Measurements from ENCODE around the gene TM4SF18. TPM values are rescaled to one million over a fixed set of nuclear protein-coding genes. Genes with fewer than 3 reads are reported as not detected.
A peak's percentile ranks its signal among the peaks of the same experiment; 100 is the strongest.
"Not testable (repeated sequence)": the region's sequence is repeated elsewhere in the genome, so short reads cannot be mapped to it uniquely, and the experiment has no call there.

TM4SF18 gene
- total RNA-seq, 1 donor from 2014 or later = 273 TPM

DNA sequence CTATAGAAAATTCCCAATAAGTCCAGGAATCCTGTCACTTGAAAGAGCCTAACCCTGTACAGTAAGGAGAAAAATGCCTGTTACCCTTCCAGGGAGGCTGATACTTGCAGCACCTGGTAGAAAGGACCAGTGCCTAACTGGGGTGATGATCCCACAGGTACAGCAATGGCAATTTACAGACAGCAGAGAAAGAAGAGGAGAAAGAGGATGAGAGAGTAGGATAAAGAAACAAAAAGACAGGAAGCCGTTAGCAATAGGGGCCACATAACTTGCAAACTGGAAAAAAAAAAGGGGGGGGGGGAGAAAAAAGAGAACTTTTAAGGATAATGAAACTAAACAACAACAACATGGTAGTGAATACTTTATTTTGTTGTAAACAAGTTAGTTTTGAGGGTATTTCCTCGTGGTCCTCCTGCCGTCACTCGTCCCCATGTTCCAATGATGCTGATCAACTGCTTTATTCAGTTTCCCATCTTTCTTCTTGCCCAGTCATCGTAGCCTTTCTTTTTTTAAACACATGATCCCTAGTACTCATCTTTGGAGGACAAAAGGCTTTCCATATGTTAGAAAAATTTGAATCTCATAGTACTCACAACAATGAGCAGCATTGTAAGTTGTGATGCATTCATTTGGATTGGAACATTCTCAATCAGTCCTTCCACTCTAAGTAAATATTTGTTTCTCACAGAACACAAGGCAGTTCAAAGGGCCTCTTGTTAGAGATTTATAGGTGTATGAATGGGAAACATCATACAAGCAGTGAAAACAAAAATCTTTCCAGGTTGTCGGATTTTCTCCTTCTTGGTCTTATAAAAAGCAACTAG lies 35.5 kb upstream of the TM4SF18 start:
- no peak for DNase-seq (ENCODE audit: low read depth in 2 of 2)

DNA sequence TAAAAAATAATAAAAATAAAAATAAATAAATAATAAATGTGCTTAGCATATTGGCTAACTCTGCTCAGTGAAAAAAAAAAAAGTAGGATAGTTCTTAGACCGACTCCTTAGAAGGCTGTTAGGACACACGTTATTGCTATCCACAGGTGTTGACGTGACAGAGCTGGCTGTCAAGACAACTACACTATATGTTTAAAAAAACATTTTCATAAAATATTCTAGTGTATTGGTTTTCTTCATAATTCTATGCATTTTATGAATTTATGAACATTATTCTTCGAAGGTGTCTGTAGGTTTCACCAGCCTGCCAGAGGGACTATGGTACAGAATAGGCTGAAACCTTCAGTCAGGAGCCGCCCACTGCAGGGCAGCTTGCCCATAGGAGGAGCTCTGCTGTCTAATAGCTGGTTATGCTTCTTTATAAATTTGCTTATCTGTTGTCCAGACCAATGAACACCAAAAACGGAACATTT lies 34.8 kb upstream of the TM4SF18 start:
- peak; percentile 63 to 70 for DNase-seq (ENCODE audit: low read depth in 2 of 2)

DNA sequence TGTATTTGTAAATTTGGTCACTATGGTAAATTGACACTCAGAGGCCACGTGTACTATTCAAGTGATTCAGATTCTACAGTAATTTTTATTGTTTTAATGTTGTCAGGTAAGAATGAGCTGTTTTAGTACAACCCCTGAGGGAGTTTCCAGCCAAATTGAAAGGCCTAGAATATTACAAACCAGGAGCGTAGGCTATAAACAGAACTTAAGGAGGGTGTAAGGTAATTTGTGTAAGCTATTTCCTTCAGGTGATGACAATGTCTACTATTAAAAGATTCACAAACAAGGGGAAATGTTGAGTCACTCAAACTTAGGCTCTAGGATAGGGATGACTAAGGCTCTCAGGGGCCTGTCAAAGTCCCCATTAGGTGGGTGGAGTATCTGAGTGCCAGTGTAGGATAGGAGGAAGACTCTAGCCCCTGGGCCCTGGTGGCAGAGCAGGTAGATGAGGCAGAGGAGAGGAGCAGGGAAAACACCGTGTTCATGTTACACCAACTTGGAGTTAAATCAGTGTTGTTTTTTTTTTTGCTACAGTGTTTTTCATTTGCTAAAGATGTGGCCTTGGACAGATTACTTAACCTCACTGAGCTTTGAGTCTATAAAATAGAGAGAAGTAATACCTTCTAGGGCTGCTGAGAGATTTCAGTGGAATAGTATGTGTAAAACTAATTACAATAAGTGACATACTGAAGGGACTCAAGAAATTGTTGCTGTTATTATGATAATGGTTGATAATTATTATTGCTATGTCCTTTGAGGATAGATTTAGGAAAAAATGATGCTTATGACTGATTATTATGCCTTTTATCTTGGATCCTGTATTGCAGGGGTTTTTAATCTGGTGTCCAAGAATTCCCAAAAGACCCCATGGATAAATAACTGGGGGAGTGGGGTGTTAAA lies 33.8 kb upstream of the TM4SF18 start:
- DNase-seq (ENCODE audit: low read depth in 2 of 2) = peak; percentile 70 to 93

DNA sequence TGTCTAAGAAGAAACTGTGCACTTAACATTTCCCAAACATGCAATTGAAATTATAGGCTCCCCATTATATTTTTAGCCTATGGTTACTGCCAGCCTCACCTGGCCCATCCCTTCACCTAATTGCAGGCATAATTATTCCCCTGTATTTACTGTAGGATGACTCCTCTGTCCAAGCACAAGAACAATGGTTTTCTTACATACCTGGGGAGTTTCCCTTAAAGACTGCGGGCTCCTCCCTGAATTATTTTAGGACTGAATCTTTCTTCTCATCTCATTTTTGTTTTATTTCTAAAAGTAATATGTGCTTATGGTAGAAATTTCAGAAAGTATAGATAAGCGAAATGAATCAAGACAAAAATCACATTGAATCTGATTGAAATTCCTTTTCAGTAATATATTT lies 32.6 kb upstream of the TM4SF18 start:
- no peak for DNase-seq (ENCODE audit: low read depth in 2 of 2)

DNA sequence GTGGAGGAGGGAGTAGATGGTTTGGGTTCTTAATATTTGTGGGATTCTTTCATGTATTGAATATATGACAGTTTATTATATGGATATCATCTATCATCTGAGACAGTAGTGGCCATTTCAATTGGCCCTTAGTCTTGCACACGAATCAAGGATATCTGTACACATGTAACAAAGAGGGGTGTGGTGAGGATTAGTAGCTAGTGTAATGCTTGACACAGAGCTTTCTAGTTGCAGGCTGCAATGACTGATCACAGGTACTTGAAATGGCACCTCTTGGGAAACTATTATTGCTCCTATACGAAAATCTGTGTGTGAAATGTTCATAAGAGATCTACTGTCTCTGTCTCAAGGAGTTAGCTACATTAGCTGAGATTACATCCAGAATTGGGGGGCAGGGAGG lies 31.2 kb upstream of the TM4SF18 start:
- DNase-seq (ENCODE audit: low read depth in 2 of 2) = no peak

DNA sequence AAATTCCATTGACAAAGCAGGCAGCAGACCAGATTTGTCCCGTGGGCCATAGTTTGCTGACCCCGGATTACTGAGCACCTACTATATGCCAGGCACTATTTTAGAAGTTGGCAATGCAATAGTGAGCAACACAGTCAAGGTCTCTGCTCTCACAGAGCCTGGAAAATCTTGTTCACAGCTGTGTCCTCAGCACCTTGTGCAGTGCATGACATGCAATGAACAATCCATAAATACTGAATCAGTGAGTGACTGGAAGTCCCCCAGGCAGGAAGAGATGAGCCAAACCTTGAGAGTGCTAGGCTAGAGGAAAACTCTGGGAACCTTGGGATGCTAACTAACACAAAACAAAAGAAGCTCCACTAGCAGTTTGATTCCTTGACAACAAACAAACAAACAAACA lies 29.6 kb upstream of the TM4SF18 start:
- DNase-seq (ENCODE audit: low read depth in 2 of 2) = peak; percentile 49 to 63

DNA sequence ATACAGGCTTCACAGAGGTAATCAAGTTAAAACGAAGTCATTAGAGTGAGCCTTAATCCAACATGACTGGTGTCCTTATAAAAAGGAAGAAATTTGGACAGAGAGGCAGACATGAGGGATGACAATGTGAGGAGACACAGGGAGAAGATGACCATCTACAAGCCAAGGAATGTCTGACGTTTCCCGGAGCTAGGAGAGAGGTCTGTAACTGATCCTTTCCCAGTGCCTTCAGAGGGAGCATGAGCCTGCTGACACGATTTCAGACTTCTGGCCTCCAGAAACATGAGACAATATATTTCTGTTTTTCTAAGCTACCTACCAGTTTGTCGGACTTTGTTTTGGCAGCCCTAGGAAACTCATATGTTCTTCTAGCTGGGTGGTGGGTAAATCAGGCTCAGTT lies 28.9 kb upstream of the TM4SF18 start:
- DNase-seq (ENCODE audit: low read depth in 2 of 2) = no peak

DNA sequence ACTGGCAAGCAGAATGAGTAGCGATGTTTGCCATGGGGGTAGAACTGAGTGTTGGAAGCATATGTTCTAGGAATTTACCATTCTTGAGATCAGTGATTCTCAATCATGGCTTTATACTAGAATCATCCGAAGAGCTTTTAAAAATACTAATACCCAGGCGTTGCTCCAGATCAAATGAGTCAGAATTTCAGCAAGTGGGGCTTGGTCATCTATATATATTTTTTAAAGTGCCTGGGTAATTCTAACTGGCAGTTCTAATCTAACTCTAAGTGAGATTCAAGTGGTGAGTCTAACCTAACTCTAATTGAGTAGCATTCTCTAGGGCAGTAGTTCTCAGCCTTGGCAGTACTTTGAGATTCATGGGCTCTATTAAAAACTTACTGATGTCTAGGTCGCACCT lies 23.2 kb upstream of the TM4SF18 start:
- DNase-seq (ENCODE audit: low read depth in 2 of 2) = no peak

DNA sequence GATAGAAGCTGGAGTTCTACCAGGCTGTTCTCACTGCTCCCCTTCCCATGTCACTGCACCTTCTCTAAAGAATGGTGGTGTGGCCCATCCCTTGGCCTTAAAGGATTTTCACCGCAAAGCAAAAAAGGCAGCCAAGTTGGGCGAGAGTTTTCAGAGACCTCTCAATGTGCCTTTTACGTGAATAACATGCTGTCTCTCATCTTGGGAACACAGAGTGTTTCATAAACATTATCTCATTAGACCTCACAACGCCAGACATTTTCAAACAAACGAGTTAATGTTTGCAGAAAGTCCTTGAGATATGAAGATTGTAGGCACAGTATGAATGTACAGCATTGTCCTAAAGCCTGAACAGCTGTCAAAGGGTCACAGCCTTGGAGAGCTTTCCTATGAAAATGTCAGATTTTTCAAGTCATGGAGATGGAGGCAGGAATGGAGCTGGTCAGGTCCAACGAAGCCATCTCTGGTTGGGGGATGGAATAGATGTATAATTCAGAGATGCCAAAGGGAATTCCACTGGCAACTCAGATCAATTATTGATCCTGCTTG lies 22.7 kb upstream of the TM4SF18 start:
- no peak for DNase-seq (ENCODE audit: low read depth in 2 of 2)

DNA sequence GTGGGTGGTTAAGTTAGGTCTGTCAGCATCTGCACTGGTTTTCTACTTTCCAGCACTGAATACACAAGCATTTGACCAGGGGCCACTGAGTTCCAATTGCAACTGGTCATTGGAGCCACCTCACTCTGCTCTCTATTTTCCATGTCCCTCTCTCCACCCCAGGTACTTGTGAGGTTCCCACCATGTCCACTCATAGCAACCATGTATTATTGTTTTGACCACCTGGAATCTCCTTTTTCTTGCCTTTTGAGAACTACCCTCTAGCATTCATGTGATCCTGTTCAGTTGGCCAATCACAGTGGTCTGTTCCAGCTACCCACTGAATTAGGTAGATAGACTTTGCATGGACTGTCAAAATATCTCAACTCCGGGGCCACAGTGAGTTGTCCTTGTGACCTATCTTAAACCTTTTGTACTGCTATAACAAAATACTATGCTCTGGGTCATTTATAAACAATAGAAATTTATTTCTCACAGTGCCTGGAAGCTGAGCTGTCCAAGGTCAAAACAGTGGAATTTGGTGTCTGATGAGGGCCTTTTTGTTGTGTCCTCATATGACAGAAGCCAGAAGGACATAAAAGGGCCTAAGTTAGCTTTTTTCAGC lies 20.2 kb upstream of the TM4SF18 start:
- DNase-seq (ENCODE audit: low read depth in 2 of 2) = peak; percentile 57 to 94

DNA sequence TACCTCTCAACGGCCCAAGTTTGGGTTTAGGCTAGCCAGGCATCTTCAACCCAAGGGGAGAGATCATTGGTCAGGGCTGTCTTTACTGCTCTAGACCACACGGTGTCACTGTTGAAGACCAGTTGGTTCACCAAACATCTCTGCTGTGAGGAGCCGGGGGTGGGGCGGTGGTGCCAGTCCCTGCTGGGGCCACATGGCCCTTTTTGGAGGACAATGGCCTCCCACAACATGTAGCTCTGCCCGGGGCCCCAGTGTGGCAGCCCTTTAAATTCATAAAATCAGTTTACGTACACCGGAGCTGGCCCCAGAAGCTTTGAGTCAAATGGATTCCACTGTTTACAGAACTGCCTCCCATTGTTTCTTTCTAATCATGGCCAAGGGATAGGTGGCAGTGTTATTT lies 19.1 kb upstream of the TM4SF18 start:
- peak; percentile 72 to 89 for DNase-seq (ENCODE audit: low read depth in 2 of 2)

DNA sequence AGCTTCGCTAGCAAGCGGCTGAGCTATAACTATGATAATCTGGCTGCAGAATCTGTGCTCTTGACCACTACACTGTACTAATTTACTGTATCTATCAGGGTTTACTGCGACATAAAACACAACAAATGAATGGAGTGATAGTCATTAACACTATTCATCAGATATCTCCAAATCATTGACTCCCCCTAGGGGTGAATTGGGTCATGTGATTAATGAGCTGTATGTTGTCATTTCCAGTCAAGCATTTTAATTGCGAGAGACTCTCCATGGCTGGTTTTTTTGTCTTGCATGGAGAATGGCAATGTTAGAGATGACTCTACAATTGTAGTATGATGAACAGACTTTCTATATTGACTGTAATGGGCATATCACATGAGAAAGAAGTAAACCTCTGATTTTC lies 10.5 kb upstream of the TM4SF18 start:
- DNase-seq (ENCODE audit: low read depth in 2 of 2) = no peak

DNA sequence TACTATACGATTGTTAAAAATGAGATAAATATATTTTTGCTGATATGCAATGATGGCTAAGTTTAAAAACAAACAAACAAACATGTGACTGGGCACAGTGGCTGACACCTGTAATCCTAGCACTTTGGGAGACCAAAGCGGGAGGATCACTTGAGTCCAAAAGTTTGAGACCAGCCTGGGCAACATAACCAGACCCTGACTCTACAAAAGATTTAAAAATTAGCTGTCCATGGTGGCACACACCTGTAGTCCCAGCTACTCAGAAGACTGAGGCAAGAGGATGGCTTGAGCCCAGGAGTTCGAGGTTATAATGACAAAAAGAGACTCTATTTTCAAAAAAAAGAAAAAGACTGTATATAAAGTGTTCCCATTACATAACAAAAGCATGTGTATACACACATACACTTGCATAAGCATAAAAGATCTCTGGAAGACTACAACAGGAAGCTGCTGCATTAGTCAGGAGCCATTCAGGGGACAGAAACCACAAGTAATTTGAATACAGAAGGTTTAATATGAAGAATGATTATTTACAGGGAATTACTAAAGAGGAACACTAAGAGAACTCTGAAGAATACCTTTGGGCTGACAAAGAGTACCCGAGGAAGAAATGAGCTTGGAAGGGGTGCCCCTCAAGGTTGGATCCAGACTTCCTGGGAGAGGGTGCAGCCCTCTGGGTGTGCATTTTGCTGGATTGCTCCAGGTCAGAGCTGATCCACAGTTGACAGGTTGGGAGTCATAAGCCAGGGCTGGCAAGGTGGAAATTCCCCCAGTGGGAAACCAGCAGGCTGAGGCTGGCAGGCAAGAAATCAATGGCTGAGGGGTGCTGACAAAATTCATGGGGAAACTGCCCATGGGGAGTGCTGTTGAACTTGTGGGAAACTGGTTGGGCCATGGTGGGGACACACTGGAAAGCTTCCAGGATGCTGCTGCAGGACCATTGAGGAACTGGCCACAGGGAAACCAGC lies 9.3 kb upstream of the TM4SF18 start:
- peak in 1 of 2 donors; percentile 91 for DNase-seq (ENCODE audit: low read depth in 2 of 2)

DNA sequence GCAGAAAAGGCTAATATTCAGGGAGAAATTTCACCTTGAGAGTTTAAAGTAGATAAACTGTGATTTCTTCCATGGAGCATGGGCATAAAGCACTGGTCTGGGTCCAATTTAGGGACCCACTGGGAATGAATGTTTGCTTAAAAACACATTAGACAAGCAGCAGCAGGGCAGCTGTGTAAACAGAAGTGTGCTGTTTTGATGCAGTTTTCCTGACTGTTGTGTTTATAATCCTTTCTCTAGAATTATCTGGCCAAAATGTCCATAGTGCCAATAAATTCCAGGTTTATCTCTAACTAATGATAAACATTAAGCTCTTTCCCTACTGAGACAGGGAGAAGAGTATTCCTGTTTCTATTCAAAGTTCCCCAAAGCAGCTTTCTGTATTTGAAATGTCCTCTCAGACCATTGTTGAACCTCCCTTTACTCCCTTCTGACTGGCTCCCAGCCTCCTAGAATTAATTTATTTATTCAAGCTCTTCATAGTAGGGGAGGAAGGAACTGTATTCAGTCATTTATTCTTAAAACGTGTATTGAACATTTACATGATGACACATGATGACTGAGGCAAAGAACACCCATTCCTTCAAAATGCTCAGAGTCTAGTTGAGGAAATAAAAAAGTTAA lies 7.0 kb upstream of the TM4SF18 start:
- peak; percentile 80 to 86 for DNase-seq (ENCODE audit: low read depth in 2 of 2)

DNA sequence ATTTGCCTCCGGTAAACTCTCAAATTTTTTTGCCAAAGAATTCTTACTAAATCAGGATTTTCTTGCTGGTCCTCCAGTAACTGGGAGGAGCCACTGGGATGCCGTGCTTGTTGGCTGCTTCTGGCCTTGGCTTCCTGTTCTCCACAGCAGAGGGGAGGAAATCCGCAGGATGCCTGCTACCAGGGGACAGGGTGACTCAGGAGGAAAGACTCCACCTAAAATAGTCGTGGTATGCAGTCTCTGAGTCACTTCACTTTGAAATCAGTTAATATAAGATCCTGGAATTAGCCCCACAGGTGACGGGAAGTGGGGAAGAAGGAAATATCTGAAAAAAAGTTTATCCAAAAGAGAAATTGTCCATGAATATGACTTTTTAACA lies 6.5 kb upstream of the TM4SF18 start:
- DNase-seq (ENCODE audit: low read depth in 2 of 2) = peak; percentile 95 to 99

DNA sequence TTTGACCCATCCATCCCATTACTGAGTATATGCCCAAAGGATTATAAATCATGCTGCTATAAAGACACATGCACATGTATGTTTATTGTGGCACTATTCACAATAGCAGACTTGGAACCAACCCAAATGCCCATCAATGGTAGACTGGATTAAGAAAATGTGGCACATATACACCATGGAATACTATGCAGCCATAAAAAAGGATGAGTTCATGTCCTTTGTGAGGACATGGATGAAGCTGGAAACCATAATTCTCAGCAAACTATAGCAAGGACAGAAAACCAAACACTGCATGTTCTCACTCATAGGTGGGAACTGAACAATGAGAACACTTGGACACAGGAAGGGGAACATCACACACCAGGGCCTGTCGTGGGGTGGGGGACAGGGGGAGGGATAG lies 4.0 kb upstream of the TM4SF18 start:
- DNase-seq (ENCODE audit: low read depth in 2 of 2) = not testable (repeated sequence)

DNA sequence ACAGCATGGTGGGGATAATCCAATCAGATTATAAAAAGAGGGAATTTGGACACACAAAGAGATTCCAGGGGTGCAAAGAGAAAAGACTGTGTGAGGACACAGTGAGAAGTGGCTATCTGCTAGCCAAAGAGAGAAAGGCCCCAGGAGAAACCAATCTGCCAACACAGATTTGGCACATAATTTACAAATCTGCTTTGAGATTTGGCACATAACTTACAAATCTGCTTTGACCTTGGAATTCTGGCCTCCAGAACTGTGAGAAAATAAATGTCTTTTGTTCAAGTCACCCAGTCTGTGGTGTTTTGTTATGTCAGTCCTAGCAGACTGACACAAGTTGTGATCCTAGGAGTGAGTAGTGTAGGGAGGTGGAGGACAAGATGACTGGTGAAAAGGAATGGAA lies 3.5 kb upstream of the TM4SF18 start:
- peak in 1 of 2 donors; percentile 2 for DNase-seq (ENCODE audit: low read depth in 2 of 2)

DNA sequence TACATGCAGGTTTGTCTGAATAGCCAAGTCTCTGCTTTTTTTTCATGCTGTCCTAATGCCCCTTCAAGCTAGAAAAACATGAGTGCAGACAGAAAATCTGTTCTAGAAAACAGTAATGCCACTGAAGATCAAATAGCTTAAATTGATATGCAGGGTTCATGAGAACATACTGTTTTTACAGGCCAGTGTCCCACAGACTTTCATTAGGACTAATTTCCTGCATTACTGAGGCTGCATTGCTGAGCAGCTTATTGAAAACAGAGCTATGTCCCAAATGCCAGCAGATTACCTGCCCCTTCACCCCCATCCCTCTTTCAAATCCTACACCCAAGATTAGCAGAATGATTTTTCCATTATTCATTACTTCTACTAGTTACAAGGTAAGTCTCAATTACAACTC lies 665 bp downstream of the TM4SF18 start:
- peak; percentile 21 to 71 for DNase-seq (ENCODE audit: low read depth in 2 of 2)

DNA sequence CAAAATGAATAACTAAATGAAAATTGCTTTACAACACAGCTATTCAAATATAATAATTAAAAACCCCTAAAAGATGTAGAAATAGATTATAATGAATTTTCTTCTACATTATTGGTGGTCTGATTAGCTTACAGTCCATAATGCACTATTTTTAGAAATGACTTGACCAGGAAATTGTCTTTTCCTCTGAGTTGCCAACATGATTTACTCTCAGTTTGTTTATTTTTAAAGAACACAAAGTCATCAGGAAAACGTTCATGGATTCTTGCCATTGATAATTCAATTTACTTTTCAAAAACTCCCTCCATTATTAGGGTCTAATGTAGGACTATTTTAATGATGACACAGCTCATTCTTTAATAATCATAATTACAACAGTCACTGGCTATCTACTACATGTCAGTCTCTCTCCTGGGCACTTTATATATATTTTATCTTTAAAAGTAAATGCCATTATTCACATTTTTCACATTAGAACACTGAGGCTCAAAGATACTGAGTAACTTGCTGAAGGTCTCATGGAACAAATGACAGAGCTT lies 1.1 kb downstream of the TM4SF18 start:
- DNase-seq (ENCODE audit: low read depth in 2 of 2) = peak; percentile 76 to 78

DNA sequence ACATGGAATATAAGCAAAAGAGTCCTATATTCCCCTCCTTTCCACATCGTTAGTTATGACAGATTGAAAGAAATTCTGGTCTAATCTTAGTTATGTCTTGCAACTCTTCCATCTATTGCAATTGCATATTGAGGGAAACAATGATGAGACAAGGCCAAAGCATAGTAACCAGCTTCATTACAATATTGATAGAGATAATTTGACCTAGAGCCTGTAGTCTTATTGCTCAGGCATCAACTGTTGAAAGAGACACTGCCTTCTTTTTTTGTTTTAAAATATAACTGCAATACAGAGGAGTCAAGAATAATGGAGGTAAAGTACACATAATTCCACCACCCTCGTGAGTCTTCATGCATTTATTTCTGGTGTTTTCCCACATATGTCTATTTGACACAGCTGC lies 2.0 kb downstream of the TM4SF18 start:
- no peak for DNase-seq (ENCODE audit: low read depth in 2 of 2)
